Measurements from ENCODE around the gene CDH6.
"Not testable (repeated sequence)": the region's sequence is repeated elsewhere in the genome, so short reads cannot be mapped to it uniquely, and the experiment has no call there.

CDH6 gene

DNA sequence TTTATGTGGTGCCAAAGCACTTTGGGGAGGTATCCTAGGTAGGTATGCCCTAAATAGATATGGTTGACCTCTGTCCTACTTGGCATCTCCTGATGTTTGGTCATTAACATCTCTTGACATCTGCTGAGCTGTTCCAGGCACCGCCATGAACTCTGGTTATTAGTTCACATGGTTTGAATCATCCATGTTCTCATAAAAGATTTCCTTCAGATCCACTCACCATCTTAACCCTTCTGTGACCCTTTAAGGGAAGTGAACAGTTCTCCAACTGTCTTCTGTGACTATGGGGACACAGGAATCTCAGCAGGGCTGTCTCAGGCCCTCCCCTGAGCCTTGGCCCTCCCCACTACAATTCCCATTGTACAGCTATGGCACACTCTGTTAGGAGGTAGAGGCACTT is 167.7 kb downstream of the CDH6 start:
- Histone ChIP-seq H3K27me3 (ENCODE audit: low read depth, low read length) (no peaks in the 10 kb centered on the region), H3K4me1 (ENCODE audit: control insufficient read depth in 1 of 2, insufficient read depth in 2 of 2, low read length in 2 of 2) (no peaks in the 10 kb centered on the region), H3K27ac (ENCODE audit: low read length) (no peak overlapping the region), H3K9me3 (ENCODE audit: control insufficient read depth in 1 of 2, low read length in 2 of 2) (no peaks in the 10 kb centered on the region), H3K36me3 (ENCODE audit: control insufficient read depth in 1 of 2, insufficient read depth in 2 of 2, low read length in 2 of 2) (no peaks in the 10 kb centered on the region), H3K4me3 (ENCODE audit: low read depth in 1 of 2, low read length in 2 of 2) (no peak overlapping the region)

DNA sequence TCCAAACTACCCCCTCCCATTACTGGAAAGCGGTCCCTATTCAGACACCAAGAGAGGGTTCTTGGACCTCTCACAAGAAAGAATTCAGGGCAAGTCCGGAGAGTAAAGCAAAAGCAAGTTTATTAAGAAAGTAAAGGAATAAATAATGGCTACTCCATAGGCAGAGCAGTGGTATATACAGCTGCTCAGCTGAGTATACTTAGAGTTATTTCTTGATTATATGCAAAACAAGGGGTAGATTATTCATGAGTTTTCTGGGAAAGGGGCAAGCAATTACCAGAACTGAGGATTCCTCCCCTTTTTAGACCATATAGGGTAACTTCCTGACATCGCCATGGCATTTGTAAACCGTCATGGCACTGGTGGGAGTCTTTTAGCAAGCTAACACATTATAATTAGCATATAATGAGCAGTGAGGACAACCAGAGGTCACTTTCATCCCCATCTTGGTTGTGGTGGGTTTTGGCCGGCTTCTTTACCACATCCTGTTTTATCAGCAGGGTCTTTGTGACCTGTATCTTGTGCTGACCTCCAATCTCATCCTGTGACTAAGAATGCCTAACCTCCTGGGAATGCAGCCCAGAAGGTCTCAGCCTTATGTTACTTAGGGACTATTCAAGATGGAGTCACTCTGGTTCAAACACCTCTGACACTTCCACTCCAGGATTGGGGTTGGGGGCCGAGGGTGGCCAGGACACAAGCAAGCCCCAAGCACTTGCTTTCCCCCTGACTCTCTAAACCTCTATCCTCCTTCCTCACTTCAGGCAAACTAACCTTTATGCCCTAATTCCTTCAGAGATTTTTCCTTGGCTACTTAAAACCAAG is 168.4 kb downstream of the CDH6 start:
- H3K9me3 ChIP-seq (ENCODE audit: control insufficient read depth in 1 of 2, low read length in 2 of 2); H3K36me3 ChIP-seq (ENCODE audit: control insufficient read depth in 1 of 2, insufficient read depth in 2 of 2, low read length in 2 of 2); H3K27ac ChIP-seq (ENCODE audit: low read length); H3K4me3 ChIP-seq (ENCODE audit: low read depth in 1 of 2, low read length in 2 of 2); H3K4me1 ChIP-seq (ENCODE audit: control insufficient read depth in 1 of 2, insufficient read depth in 2 of 2, low read length in 2 of 2); H3K27me3 ChIP-seq (ENCODE audit: low read depth, low read length): not testable (repeated sequence)

DNA sequence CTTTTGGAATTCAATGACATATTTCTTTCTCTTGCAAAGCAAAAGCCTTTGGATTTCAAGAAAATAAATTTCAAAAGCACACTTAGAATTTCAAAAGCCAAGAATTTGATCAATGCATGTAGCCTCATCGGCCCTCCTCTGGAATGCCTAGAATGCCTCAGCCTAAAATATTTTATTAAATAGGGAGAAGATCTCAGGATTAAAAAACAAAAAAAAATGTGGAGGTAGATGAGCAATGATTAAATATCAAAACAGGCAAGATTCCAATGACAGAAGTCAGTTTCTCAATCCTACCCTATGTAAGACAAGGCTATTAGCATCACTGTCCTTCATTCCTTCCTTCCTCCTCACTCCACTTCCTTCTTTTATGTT is 169.0 kb downstream of the CDH6 start:
- H3K27ac ChIP-seq (ENCODE audit: low read length): no peak overlapping the region
- no peaks in the 10 kb centered on the region for H3K9me3 ChIP-seq (ENCODE audit: control insufficient read depth in 1 of 2, low read length in 2 of 2)
- no peaks in the 10 kb centered on the region for H3K4me1 ChIP-seq (ENCODE audit: control insufficient read depth in 1 of 2, insufficient read depth in 2 of 2, low read length in 2 of 2)
- no peaks in the 10 kb centered on the region for H3K36me3 ChIP-seq (ENCODE audit: control insufficient read depth in 1 of 2, insufficient read depth in 2 of 2, low read length in 2 of 2)
- H3K27me3 ChIP-seq (ENCODE audit: low read depth, low read length): no peaks in the 10 kb centered on the region
- H3K4me3 ChIP-seq (ENCODE audit: low read depth in 1 of 2, low read length in 2 of 2): no peak overlapping the region

DNA sequence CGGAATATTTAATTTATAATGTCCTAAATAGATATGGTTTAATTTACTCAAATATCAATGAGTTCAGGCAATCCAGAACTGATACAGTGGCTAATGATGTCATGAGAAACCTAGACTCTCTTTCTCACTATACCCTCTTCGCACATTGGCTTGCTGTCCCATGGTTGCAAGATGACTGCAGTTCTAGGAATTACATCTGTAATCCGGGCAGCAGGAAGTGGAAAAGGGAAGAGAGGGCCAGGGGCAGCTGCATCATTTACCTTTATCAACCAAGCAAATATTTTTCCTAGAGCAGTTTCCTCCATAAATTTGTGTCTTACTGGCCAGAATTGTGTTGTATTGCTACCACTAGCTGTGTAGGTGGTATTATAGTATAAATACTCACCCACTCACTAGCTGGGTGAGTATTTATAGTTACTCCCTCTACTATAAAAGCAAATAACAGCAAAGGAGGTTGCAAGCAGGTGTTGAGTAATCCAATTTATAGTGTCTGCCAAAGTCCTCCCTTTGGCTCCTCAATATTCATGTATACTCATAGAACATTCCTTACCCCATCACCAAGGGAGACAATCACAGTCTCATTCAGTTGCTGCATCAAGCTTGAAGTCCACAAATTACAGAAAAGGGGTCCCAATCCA is 169.6 kb downstream of the CDH6 start:
- Histone ChIP-seq H3K4me1 (ENCODE audit: control insufficient read depth in 1 of 2, insufficient read depth in 2 of 2, low read length in 2 of 2) (no peaks in the 10 kb centered on the region), H3K9me3 (ENCODE audit: control insufficient read depth in 1 of 2, low read length in 2 of 2) (no peaks in the 10 kb centered on the region), H3K4me3 (ENCODE audit: low read depth in 1 of 2, low read length in 2 of 2) (no peak overlapping the region), H3K27me3 (ENCODE audit: low read depth, low read length) (no peaks in the 10 kb centered on the region), H3K36me3 (ENCODE audit: control insufficient read depth in 1 of 2, insufficient read depth in 2 of 2, low read length in 2 of 2) (no peaks in the 10 kb centered on the region), H3K27ac (ENCODE audit: low read length) (no peak overlapping the region)

DNA sequence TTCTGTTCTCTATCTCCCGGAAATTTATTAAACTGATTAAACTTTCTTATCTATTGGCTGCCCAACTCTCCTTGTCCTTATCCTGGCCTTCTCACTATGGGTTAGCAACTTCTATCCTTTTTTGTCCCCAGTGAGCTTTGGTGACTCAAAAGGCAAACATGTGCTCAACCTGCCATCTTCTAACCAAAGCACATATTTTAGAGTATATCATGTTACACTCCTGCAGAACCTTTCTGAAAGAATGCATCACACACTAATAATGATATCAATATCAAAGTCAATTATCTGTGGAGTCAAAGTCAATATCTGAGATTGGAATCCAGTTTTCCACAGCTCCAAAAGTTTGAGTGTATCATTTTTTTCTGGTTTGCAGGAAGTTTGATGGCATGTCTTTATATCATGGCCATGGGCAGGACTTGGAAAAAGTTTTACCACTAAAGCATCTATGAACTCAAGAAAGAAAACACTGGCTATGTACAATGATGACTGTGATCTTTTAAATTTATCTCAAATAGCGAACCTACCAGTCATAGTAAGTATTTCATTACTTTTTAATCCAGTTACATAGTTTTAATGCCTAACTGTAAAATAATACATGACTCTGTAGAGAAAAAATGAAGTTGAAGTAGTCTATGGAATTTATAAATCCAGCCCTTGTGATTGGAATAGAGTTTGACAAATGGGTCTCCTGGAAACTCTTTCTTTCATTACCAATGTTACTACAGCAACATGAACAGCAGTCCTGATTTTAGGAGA is 171.6 kb downstream of the CDH6 start:
- Histone ChIP-seq H3K4me3 (ENCODE audit: low read depth in 1 of 2, low read length in 2 of 2) (no peak overlapping the region), H3K9me3 (ENCODE audit: control insufficient read depth in 1 of 2, low read length in 2 of 2) (no peaks in the 10 kb centered on the region), H3K4me1 (ENCODE audit: control insufficient read depth in 1 of 2, insufficient read depth in 2 of 2, low read length in 2 of 2) (no peaks in the 10 kb centered on the region), H3K36me3 (ENCODE audit: control insufficient read depth in 1 of 2, insufficient read depth in 2 of 2, low read length in 2 of 2) (no peaks in the 10 kb centered on the region), H3K27me3 (ENCODE audit: low read depth, low read length) (no peaks in the 10 kb centered on the region), H3K27ac (ENCODE audit: low read length) (no peak overlapping the region)

DNA sequence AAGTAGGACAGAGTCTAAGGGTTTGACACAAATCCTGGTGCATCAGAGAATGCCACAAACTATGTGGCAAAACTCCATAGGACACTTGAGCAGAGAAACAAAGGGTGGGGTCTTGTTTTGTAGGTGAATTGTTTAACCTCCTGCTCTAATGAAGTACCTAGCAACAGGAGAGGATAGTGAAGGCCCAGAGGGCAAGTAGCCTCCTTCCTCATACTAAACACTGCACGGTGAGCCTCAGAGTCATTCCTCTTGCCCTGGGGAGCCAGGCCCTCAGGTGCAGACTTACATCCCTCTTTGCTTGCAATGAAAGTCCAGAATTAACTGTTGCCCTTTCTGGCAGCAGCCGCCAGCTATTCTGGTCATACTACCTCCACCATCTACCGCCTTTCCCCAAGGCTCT is 172.3 kb downstream of the CDH6 start:
- H3K9me3 ChIP-seq (ENCODE audit: control insufficient read depth in 1 of 2, low read length in 2 of 2): no peaks in the 10 kb centered on the region
- no peak overlapping the region for H3K4me3 ChIP-seq (ENCODE audit: low read depth in 1 of 2, low read length in 2 of 2)
- H3K4me1 ChIP-seq (ENCODE audit: control insufficient read depth in 1 of 2, insufficient read depth in 2 of 2, low read length in 2 of 2): no peaks in the 10 kb centered on the region
- H3K27ac ChIP-seq (ENCODE audit: low read length): no peak overlapping the region
- no peaks in the 10 kb centered on the region for H3K27me3 ChIP-seq (ENCODE audit: low read depth, low read length)
- H3K36me3 ChIP-seq (ENCODE audit: control insufficient read depth in 1 of 2, insufficient read depth in 2 of 2, low read length in 2 of 2): no peaks in the 10 kb centered on the region

DNA sequence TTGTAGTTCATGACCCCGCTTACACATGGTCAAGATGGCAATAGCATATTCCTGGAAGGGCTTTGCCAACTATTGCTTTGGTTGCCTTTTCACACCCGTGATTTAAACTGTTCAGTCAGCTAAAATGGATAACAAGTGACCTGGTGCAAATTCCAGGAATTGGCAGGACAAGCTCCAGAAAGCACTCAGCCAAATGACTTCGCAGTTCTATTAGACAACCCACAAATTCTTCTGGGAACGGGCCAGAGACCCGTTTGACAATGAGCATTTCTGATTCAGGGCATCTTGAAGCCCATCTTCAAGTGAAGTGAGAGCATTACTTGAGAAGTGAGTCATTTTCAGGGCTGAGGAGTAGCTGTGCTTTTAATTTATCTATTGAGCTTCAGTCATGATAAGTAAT is 173.5 kb downstream of the CDH6 start:
- no peaks in the 10 kb centered on the region for H3K9me3 ChIP-seq (ENCODE audit: control insufficient read depth in 1 of 2, low read length in 2 of 2)
- H3K4me1 ChIP-seq (ENCODE audit: control insufficient read depth in 1 of 2, insufficient read depth in 2 of 2, low read length in 2 of 2): no peaks in the 10 kb centered on the region
- no peak overlapping the region for H3K4me3 ChIP-seq (ENCODE audit: low read depth in 1 of 2, low read length in 2 of 2)
- H3K27me3 ChIP-seq (ENCODE audit: low read depth, low read length): no peaks in the 10 kb centered on the region
- no peaks in the 10 kb centered on the region for H3K36me3 ChIP-seq (ENCODE audit: control insufficient read depth in 1 of 2, insufficient read depth in 2 of 2, low read length in 2 of 2)
- H3K27ac ChIP-seq (ENCODE audit: low read length): no peak overlapping the region

DNA sequence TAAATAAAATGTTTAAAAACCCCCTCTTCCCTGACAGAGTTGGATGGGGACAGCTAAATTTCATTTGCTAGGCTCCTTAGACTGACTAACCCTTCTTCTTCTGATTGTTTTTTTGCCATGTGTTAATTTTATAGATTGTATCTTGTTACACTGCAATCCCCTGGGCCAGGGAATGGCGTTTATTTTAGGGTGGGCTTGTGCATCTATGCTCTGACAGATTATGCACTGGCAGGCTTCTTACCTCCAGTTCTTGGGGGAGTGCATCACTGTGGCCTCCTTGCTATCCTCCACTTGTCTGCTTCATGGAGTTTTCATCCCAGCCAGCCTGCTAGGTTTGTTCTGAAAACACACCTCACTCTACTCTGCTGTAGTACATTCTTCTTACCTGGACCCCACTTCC is 178.6 kb downstream of the CDH6 start:
- no peak overlapping the region for H3K4me3 ChIP-seq (ENCODE audit: low read depth in 1 of 2, low read length in 2 of 2)
- H3K27me3 ChIP-seq (ENCODE audit: low read depth, low read length): no peaks in the 10 kb centered on the region
- H3K9me3 ChIP-seq (ENCODE audit: control insufficient read depth in 1 of 2, low read length in 2 of 2): no peaks in the 10 kb centered on the region
- no peaks in the 10 kb centered on the region for H3K4me1 ChIP-seq (ENCODE audit: control insufficient read depth in 1 of 2, insufficient read depth in 2 of 2, low read length in 2 of 2)
- H3K27ac ChIP-seq (ENCODE audit: low read length): no peak overlapping the region
- no peaks in the 10 kb centered on the region for H3K36me3 ChIP-seq (ENCODE audit: control insufficient read depth in 1 of 2, insufficient read depth in 2 of 2, low read length in 2 of 2)

DNA sequence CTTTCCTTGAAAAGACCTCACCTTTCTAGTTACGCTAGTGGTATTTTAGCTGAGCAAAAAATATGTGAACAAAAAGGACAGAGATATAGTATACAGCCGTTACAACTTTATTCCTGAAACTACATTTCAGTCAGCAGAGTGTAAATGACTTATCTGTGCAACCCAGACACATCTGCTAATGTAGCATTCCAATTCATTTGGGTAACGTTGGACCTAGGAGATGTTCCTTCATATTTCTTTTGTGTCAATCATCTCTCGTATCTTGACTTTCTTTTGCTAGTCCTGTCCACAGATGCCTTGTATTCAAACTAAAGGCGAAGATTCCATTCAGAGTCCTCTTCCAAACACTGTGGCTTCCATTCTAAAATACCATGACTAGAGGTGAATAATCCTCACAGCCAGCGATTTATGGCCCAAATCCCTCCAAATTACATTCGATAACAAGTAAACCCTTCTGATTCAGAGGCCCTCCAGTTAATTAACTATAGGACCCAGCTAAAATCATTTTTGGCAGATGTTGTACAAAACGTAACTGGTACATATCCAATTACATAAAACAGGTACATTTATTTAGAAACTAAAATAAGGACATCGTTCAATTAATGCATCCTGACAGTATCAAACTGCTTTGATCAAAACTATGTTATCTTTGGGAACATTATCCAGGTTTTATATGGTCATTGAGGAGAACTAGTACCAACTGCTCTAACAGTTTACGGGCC is 182.7 kb downstream of the CDH6 start:
- Histone ChIP-seq H3K27ac (ENCODE audit: low read length) (no peak overlapping the region), H3K4me1 (ENCODE audit: control insufficient read depth in 1 of 2, insufficient read depth in 2 of 2, low read length in 2 of 2) (no peaks in the 10 kb centered on the region), H3K36me3 (ENCODE audit: control insufficient read depth in 1 of 2, insufficient read depth in 2 of 2, low read length in 2 of 2) (no peaks in the 10 kb centered on the region), H3K9me3 (ENCODE audit: control insufficient read depth in 1 of 2, low read length in 2 of 2) (no peaks in the 10 kb centered on the region), H3K4me3 (ENCODE audit: low read depth in 1 of 2, low read length in 2 of 2) (no peak overlapping the region), H3K27me3 (ENCODE audit: low read depth, low read length) (no peaks in the 10 kb centered on the region)

DNA sequence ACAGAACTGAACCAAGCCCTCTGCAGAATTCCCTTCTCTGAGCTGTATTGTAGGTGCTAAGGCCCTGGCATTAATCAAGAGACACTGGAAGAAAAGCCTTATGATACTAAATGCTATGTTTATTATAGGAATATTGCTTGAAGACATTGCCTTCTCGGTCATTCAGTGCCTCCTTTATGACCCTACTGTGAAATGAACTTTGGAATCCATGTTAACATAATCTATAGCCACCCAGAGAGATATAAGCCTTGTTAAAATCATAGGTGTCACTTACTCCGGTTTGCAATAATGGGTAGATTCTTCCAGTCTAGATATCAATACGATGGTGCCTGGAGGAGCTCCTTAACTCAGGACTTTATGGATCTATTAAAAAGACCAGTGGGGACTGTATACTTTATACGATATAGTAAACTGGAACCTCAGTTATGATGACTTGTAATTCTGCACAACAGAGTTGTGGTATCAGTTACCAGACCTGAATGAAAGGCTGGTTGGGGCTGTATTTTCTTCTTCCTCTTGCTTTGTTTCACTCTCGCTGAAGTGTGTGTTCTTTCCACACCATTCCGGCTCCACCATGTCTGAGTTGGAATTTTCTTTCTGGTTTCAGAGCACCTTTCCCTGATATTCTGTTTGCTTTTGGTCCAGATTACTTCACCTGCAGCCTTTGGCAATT is 183.9 kb downstream of the CDH6 start:
- no peaks in the 10 kb centered on the region for H3K27me3 ChIP-seq (ENCODE audit: low read depth, low read length)
- H3K27ac ChIP-seq (ENCODE audit: low read length): no peak overlapping the region
- H3K36me3 ChIP-seq (ENCODE audit: control insufficient read depth in 1 of 2, insufficient read depth in 2 of 2, low read length in 2 of 2): no peaks in the 10 kb centered on the region
- H3K9me3 ChIP-seq (ENCODE audit: control insufficient read depth in 1 of 2, low read length in 2 of 2): no peaks in the 10 kb centered on the region
- no peaks in the 10 kb centered on the region for H3K4me1 ChIP-seq (ENCODE audit: control insufficient read depth in 1 of 2, insufficient read depth in 2 of 2, low read length in 2 of 2)
- no peak overlapping the region for H3K4me3 ChIP-seq (ENCODE audit: low read depth in 1 of 2, low read length in 2 of 2)

DNA sequence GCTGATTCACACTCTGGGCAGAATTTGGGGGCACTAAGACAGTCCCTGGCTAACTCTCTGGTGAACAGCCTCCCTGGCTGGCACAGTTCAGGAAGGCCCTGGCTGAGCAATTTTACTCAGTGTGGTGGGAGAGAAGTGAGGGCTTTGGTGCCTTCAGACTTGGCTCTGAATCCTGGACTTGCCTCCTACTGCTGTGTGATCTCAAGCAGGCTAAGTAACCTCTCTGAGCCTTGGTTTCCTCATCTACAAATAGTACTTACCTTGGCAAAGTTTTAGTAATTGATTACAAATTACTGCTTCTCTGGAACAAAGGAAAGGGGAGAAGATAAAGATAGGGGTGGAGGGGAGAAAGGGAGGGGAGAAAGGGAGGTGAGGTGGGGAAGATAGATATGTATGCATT is 184.7 kb downstream of the CDH6 start:
- Histone ChIP-seq H3K27me3 (ENCODE audit: low read depth, low read length) (no peaks in the 10 kb centered on the region), H3K27ac (ENCODE audit: low read length) (no peak overlapping the region), H3K4me3 (ENCODE audit: low read depth in 1 of 2, low read length in 2 of 2) (no peak overlapping the region), H3K36me3 (ENCODE audit: control insufficient read depth in 1 of 2, insufficient read depth in 2 of 2, low read length in 2 of 2) (no peaks in the 10 kb centered on the region), H3K4me1 (ENCODE audit: control insufficient read depth in 1 of 2, insufficient read depth in 2 of 2, low read length in 2 of 2) (no peaks in the 10 kb centered on the region), H3K9me3 (ENCODE audit: control insufficient read depth in 1 of 2, low read length in 2 of 2) (no peaks in the 10 kb centered on the region)

Measured in muscle layer of duodenum (tissue), 2 donors.